ENCODE results near the gene TEP1.

Gene TEP1

DNA sequence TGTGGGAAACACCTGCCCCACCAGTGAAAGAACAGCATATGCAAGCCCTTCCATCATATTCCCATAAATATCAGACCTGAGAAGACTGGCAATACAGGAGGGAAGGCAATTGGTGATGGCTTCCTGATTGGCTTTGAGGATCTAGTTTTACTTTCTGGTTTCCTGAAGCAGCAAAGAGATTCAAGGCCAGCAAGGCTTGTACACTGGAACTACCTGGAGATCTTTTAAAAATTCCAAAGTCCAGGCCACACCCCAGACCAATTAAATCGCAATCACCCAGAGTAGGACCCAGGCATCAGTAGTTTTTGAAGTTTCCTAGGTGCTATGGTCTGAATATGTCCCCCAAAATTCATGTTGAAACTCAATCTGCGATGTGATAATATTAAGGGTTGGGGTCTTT lies 2.9 kb upstream of the TEP1 start:
- TF ChIP-seq ZFX (IDR thresholded peaks at IDR 0.05) = no peak
- TF ChIP-seq, protein P1, sequence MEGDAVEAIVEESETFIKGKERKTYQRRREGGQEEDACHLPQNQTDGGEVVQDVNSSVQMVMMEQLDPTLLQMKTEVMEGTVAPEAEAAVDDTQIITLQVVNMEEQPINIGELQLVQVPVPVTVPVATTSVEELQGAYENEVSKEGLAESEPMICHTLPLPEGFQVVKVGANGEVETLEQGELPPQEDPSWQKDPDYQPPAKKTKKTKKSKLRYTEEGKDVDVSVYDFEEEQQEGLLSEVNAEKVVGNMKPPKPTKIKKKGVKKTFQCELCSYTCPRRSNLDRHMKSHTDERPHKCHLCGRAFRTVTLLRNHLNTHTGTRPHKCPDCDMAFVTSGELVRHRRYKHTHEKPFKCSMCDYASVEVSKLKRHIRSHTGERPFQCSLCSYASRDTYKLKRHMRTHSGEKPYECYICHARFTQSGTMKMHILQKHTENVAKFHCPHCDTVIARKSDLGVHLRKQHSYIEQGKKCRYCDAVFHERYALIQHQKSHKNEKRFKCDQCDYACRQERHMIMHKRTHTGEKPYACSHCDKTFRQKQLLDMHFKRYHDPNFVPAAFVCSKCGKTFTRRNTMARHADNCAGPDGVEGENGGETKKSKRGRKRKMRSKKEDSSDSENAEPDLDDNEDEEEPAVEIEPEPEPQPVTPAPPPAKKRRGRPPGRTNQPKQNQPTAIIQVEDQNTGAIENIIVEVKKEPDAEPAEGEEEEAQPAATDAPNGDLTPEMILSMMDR (conservative IDR thresholded peaks at IDR 0.05) = 0 out of 2 replicates have a peak, but pooled peaks have one; percentile 0
- H3K27ac ChIP-seq = no peak overlapping the region

DNA sequence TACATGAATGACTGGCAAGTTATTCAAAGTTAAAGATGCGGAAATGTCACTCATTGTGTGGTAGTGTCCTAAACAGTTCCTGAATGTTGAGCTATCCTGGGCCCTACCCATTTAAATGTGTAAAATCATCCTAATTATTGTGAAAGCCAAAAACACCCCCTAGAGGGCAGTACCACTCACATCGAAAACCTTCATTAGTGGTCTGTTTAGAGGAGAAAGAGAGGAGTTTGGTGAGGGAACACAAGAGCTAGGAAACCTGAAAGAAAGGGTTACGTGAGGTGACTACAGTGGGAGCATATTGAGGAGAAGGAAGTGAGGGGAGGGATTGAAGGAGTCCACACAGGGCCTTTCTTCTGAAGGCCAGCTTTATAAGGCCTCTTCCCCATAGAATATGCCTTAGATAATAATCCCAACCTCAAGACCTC lies 2.5 kb upstream of the TEP1 start:
- no peak overlapping the region for H3K27ac ChIP-seq
- TF ChIP-seq, protein P1 (conservative IDR thresholded peaks at IDR 0.05) = peak; percentile 69
- TF ChIP-seq ZFX (IDR thresholded peaks at IDR 0.05) = no peak

DNA sequence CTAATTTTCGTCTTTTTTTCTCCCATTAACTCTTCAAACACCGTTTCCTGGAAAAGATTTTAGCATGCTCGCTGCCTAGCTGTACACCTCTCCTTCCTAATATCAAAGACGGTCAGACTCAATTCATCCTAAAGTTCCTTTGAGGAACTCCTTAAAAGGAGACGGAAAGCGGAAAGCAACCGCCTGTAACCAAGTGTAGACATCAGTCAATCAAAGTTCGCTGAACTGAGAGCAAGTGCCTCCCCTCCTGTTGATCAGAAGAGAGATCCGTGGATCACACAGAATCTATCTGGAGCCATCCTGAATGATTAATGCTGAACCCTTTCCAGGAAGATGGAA lies 412 bp upstream of the TEP1 start:
- no peak for TF ChIP-seq ZFX (IDR thresholded peaks at IDR 0.05)
- TF ChIP-seq, protein P1 (conservative IDR thresholded peaks at IDR 0.05) = no peak
- peak overlapping the region; percentile 85 for H3K27ac ChIP-seq

DNA sequence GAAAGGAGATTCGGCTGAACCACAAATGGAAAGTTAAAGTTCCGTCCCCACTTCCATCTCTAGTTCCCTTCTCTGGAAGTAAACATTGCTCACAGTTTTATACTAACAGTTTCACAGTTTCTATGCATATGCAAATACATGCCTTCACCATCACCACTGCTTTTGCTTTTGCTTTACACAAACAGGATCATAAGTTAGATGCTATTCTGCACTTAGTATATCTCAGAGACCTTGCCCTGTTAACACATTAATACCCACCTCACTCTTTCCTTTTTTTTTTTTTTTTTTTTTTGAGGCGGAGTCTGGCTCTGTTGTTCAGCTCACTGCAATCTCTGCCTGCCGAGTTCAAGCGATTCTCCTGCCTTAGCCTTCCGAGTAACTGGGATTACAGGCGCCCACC lies 890 bp downstream of the TEP1 start:
- peak overlapping the region; percentile 85 for H3K27ac ChIP-seq

DNA sequence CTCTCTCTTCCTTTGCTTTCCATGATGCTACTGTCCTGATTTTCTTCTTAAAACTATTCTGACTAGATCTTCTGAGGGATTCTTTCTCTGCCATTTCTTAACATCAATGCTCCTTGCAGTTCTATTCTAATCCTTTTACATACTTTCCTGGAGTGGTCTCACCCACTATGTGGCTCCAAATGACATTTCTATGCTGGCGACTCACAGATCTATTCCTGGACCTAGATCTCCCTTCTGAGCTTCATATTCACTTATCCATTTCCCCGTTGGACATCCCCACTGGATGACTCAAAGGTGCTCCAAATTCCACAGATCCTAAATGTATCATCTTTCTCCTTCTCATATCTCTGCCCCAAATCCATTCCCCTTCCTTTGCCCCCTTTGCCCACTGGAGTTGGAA lies 4.1 kb downstream of the TEP1 start:
- H3K27ac ChIP-seq = no peak overlapping the region
- TF ChIP-seq, protein P1 (conservative IDR thresholded peaks at IDR 0.05) = no peak
- no peak for TF ChIP-seq ZFX (IDR thresholded peaks at IDR 0.05)

More for the DNA sequence above, 890 bp downstream of the TEP1 start:
- TF ChIP-seq, protein P1 (conservative IDR thresholded peaks at IDR 0.05) = no peak
- no peak for TF ChIP-seq ZFX (IDR thresholded peaks at IDR 0.05)

DNA sequence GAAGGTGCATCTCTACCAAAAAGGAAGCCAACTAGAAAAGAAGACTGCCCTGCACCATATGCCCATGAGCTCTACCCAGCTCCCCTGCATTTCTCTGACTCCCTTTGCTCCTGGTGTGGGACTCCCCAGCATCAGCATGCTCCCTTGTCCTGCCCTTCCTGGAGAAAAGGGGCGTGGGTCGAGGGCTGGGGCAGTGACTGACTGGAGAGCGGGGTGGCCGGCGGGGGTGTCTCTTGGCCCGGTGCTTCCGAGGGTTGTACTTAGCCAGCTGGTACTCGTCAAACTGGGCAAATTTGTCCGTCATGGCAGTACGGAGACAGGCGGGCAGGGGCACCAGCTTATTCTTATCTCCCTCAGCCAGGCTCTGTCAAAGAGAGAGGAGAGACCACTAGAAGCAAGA lies 9.8 kb downstream of the TEP1 start:
- no peak overlapping the region for H3K27ac ChIP-seq
- TF ChIP-seq, protein P1 (conservative IDR thresholded peaks at IDR 0.05) = no peak
- TF ChIP-seq ZFX (IDR thresholded peaks at IDR 0.05) = no peak

DNA sequence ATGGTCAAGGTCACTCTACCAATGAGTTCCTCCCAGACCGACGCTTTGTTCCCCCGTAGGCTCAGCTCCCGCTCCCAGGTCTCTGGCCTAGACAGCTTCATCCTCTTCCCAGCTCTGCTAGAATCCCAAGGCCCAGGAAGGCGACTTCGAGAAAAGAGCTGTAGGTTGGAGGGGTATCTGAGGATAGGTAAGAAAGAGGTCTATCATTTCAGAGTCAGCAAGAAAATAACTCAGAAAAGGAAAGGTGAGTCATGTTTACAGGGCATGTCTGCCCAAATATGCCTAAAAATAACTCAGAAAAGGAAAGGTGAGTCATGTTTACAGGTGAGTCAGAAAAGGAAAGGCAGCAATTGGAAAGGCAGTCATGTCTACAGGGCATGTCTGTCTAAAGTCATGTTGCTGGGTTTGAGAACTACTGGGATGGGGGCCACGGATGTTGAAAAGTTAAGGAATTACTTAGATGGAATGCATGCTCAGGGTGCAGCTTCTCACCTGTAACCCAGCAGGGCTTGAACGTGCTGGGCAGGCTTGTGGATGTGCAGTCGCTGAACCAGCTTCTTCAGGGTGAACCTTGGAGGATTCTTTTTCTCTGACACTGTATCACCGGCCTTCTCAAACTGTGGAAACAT lies 12.2 kb downstream of the TEP1 start:
- no peak for TF ChIP-seq ZFX (IDR thresholded peaks at IDR 0.05)
- TF ChIP-seq, protein P1 (conservative IDR thresholded peaks at IDR 0.05) = no peak
- H3K27ac ChIP-seq = no peak overlapping the region

Measured in C4-2B (cell line).